SU-DHL-6 (cell line): ENCODE data around the gene RALGPS1.

ENCODE experiments used
- CTCF ChIP-seq: fragments of 200-600 bp; sonication (generic); IDR thresholded peaks from one replicate; pipeline ENCODE4 v1.5.1; 2017; ENCODE audit warnings: antibody characterized with exemption, mild to moderate bottlenecking, low read length, moderate library complexity; ENCODE audit not compliant: insufficient read depth, poor library complexity, severe bottlenecking
- EZH2phosphoT487 ChIP-seq: fragments of 200-600 bp; sonication (generic), shearing (Covaris generic); conservative IDR thresholded peaks from 2 replicates; pipeline ENCODE4 v1.6.1; 2018; ENCODE audit warnings: mild to moderate bottlenecking, antibody characterized with exemption, low read length, moderate library complexity, mixed read lengths

- TF ChIP-seq CTCF (no peak), EZH2phosphoT487 (no peak)
Observed at GRCh38 chr9:127106466-127106855, 191.9 kb downstream of the RALGPS1 start.
